Amniotic stem cell (primary cell): ENCODE measurements around the gene TMEM238.
"Not testable (repeated sequence)": the region's sequence is repeated elsewhere in the genome, so short reads cannot be mapped to it uniquely, and the experiment has no call there.

Experiments used
- DNase-seq: peaks from one replicate; lab custom pipeline; 2025; lab: John Stamatoyannopoulos, UW

The TMEM238 gene

GRCh38 chr19:55401390-55401789, 17.3 kb upstream of the TMEM238 start:
- DNase-seq: not testable (repeated sequence)

- no peak for DNase-seq
Observed at GRCh38 chr19:55400281-55401087, 16.4 kb upstream of the TMEM238 start.

- no peak for DNase-seq
Observed at GRCh38 chr19:55398200-55398925, 14.3 kb upstream of the TMEM238 start.

DNA sequence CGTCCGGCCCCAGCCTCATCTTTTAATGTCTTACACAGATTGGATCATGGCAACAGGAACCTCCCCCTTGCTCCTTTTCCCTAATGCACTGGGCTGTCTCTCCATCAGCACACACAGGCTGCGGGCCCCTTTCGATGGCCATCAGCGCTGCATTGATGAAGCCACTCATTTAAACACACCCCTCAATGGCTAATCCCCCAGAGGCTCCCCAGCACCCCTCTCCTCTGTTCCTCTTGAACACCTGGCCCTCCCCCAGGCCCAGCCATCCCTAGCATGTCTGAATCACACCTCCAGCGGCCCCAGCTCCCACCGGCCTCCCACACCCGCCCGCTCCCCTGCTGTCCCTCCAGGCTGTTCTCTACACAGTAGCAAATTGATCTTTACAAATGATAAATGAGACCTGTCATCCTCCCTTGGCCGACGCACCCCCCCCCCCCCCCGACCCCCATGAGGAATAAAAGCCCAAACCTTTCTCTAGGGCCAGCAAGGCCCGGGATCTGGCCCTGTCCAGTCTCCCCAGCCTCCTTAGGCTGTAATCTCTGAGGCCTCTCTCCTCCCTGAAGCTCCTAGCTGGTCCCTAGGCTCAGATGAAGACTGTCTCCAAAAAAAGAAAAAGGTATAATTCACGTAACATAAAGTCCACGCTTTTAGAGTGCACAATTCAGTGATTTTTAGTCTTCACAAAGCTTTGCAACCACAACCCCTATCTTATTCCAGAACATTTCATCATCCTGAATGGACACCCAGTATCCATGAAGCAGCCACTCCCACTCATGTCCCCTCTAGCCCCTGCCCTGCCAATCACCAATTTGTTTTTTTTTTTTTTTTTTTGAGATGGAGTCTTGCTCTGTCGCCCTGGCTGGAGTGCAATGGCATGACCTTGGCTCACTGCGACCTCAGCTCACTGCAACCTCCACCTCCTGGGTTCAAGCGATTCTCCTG, 9.0 kb upstream of the TMEM238 start:
- DNase-seq: no peak

GRCh38 chr19:55391702-55392615, 7.9 kb upstream of the TMEM238 start:
- DNase-seq: no peak

DNA sequence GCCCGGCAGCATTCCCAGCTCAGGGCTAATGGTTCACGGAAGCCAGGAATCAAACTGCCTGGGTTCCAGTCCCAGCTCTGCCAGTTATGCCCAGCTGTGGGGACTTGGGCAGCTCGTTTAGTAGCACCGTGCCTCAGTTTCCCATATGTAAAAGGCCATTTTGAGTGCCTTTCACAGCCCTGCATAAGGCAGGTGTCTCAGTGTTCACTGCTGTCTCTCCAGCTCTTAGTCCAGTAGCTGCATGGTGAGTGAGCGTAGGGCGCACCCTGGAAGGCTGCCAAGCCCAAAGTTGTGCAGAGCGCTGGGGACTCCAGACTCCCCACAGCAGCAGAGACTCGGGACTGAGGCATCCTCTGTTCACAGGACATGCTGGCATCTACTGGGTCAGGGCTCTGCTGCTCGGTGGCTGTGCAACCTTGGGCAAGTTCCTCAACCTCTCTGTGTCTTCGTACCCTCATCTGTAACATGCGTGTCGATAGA, 7.1 kb upstream of the TMEM238 start:
- DNase-seq: no peak

DNA sequence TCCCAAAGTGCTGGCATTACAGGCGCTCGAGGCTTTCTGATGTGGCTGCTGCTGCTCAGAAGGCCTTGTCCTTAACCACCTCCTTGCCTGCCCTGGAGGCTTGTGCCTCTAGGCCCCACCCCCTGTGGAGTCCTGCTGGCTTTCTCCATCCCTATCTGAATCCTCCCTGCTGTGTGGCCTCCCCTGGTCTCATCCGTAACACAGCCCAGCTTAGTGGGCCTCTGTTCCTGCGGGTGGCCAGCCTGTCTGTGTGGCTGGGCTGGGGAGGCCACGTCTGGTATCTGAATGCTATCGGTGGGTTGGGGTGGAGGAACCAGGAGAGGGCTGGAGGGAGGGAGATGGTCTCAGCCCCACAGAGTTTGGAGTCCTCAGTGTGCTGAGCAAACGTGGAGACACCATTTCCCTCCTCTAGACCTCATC, 6.4 kb upstream of the TMEM238 start:
- no peak for DNase-seq

- no peak for DNase-seq
Observed at GRCh38 chr19:55389386-55390317, 5.6 kb upstream of the TMEM238 start.

GRCh38 chr19:55387736-55388497, 3.8 kb upstream of the TMEM238 start:
- no peak for DNase-seq

- DNase-seq: no peak
Observed at GRCh38 chr19:55386493-55386971, 2.4 kb upstream of the TMEM238 start.

DNA sequence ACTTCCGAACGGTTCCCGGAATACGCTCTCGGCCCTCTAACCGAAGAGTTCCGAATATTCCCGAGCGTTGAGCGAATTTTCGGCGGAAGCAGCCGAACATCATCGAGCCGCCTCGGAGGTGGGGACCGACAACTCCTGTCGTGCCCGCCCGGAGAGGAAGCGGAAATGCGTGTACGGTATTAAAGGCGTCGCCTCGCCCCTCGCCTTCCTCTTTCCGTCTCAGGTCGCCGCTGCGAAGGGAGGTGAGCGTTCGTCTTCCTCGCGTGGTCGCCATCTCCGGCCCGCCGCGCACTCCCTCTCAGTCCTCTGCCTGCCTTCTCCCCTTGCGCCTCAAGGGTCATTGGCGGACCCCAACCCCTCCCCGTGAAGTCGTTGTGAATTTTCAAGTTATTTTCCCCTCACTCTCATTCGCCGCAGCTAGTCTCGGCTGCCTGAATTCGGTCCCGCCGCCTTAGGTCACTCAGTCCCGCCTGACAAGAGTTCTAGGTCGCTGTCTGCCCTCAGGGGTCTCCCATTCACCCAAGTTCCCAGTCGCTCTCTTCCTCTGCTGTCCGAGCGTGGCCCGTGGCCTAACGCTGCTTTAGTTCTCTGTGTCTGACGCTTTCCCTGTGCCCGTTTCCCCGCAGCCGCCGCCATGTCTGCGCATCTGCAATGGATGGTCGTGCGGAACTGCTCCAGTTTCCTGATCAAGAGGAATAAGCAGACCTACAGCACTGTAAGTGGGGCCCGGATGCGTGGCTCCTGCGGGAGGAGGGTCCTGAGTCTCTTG, 1.8 kb upstream of the TMEM238 start, which contains the start of gene RPL28:
RPL28 (plus strand) TSS at position 209 of the 769 bp plus-strand sequence; CDS start at position 635, 426 bp downstream.
- peak; percentile 96 for DNase-seq

DNA sequence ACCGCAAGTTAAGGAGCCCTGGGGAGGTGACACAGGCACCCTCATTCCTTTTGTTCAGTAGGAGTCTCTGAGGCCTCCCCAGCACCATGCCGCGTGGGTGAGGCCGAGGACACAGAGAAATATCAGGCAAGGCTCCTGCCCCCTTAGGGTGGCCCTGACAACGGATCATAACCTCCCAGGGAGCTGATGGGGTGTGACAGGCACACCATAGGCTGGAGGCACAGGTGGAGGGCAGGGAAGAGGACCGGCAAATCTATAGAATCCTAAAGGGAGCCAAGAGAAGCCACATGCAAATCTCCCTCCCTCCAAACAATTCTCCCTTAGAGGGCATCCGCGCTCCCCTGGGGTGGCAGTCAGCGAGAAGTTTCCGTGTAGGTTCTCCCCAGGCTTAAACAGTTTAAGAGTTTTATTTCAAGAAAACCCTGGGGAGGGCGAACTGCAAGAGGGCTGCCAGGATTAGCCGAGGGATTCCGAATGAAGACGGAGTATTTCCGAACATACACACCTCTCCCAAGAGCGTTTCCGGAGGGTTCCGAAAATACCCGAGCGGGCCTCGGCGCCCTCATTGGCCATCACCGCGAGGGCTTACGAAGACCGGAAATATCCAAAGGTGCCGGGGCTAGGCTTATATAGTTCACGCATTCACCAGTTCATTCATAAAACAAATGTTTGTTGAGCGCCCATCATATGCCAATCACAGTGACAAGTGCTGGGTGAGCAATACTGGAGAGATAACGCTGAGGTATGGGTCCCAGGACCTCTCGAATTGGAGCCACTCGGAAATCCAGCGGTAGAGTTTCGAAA, 1.0 kb upstream of the TMEM238 start:
- peak; percentile 83 for DNase-seq

GRCh38 chr19:55383279-55384130, 587 bp downstream of the TMEM238 start:
- peak; percentile 61 for DNase-seq

GRCh38 chr19:55382522-55383054, 1.5 kb downstream of the TMEM238 start:
- DNase-seq: no peak

- DNase-seq: no peak
Observed at GRCh38 chr19:55382013-55382412, 2.1 kb downstream of the TMEM238 start.

- DNase-seq: no peak
Observed at GRCh38 chr19:55379174-55379573, 4.9 kb downstream of the TMEM238 start.
